Mesenchymal stem cell (in vitro differentiated cells and primary cell): ENCODE measurements around the gene HIVEP3.

Source experiments
- DNase-seq: peaks from one replicate; pipeline ENCODE4 v3.0.0-alpha.2; 2013
- H2AFZ ChIP-seq: one replicate; pipeline ENCODE4 v1.6.1; 2013; ENCODE audit warnings: low read depth, mild to moderate bottlenecking, control low read depth, inconsistent platforms, low read length, moderate library complexity
- H2AK5ac ChIP-seq: 2 replicates; pipeline ENCODE4 v1.6.1; 2013; ENCODE audit warnings: low read length, moderate library complexity, mild to moderate bottlenecking, inconsistent platforms; ENCODE audit not compliant: severe bottlenecking
- H2BK120ac ChIP-seq: one replicate; pipeline ENCODE4 v1.6.1; 2013; ENCODE audit warnings: low read depth, mild to moderate bottlenecking, inconsistent platforms, low read length, moderate library complexity
- H2BK12ac ChIP-seq, 2 experiments: one replicate each; pipeline ENCODE4 v1.6.1; 2013; ENCODE audit warnings: inconsistent platforms in 2 of 2, low read length in 2 of 2, mild to moderate bottlenecking in 2 of 2, moderate library complexity in 2 of 2, control low read depth in 1 of 2
- H2BK15ac ChIP-seq: one replicate; pipeline ENCODE4 v1.6.1; 2013; ENCODE audit warnings: mild to moderate bottlenecking, low read depth, inconsistent platforms; ENCODE audit not compliant: poor library complexity, severe bottlenecking
- H2BK5ac ChIP-seq: 2 replicates; pipeline ENCODE4 v1.6.1; 2013; ENCODE audit warnings: low read depth, mild to moderate bottlenecking, low read length, control low read depth, inconsistent platforms; ENCODE audit not compliant: poor library complexity, severe bottlenecking
- H3K14ac ChIP-seq, 2 experiments: one replicate each; pipeline ENCODE4 v1.6.1; 2013; ENCODE audit warnings: inconsistent platforms in 2 of 2, low read length in 2 of 2, control low read depth in 1 of 2, mild to moderate bottlenecking in 1 of 2, moderate library complexity in 1 of 2
- H3K18ac ChIP-seq, 2 experiments: one replicate each; pipeline ENCODE4 v1.6.1; 2013; ENCODE audit warnings: inconsistent platforms in 2 of 2, low read length in 2 of 2, control low read depth in 1 of 2, low read depth in 1 of 2, mild to moderate bottlenecking in 1 of 2
- H3K23ac ChIP-seq, 2 experiments: one replicate each; pipeline ENCODE4 v1.6.1; 2013; ENCODE audit warnings: inconsistent platforms in 2 of 2, low read length in 2 of 2, mild to moderate bottlenecking in 2 of 2, moderate library complexity in 2 of 2, control low read depth in 1 of 2
- H3K27ac ChIP-seq: 2 replicates; pipeline ENCODE4 v1.5.1; 2013; ENCODE audit warnings: mild to moderate bottlenecking, moderate library complexity, low read length, control low read depth, inconsistent platforms; ENCODE audit not compliant: poor library complexity, severe bottlenecking
- H3K27me3 ChIP-seq, 2 experiments: 2 replicates each; pipeline versions ENCODE4 v1.6.1 to v1.7.0; 2013; ENCODE audit warnings: low read length in 2 of 2, mild to moderate bottlenecking in 2 of 2, moderate library complexity in 2 of 2, control low read depth in 1 of 2, inconsistent platforms in 1 of 2; ENCODE audit not compliant: control insufficient read depth in 1 of 2, insufficient read depth in 1 of 2
- H3K36me3 ChIP-seq, 2 experiments: 2 replicates each; pipeline versions ENCODE4 v1.6.1 to v1.7.0; 2013; ENCODE audit warnings: low read length in 2 of 2, control low read depth in 1 of 2, inconsistent platforms in 1 of 2, low read depth in 1 of 2, mild to moderate bottlenecking in 1 of 2; ENCODE audit not compliant: insufficient read depth in 2 of 2, control insufficient read depth in 1 of 2
- H3K4ac ChIP-seq, 2 experiments: one replicate each; pipeline ENCODE4 v1.6.1; 2013; ENCODE audit warnings: inconsistent platforms in 2 of 2, low read length in 2 of 2, mild to moderate bottlenecking in 2 of 2, moderate library complexity in 2 of 2, control low read depth in 1 of 2, low read depth in 1 of 2
- H3K4me1 ChIP-seq: 2 replicates; pipeline ENCODE4 v1.6.1; 2013; ENCODE audit warnings: low read depth, low read length, control low read depth; ENCODE audit not compliant: control insufficient read depth, insufficient read depth
- H3K4me2 ChIP-seq: 2 replicates; pipeline ENCODE4 v1.6.1; 2013; ENCODE audit warnings: low read length, mild to moderate bottlenecking, inconsistent platforms; ENCODE audit not compliant: poor library complexity, severe bottlenecking
- H3K4me3 ChIP-seq, 2 experiments: 2 replicates each; pipeline versions ENCODE4 v1.5.1 to v1.7.0; 2013; ENCODE audit warnings: low read length in 2 of 2, mild to moderate bottlenecking in 2 of 2, control low read depth in 1 of 2, low read depth in 1 of 2; ENCODE audit not compliant: insufficient read depth in 1 of 2
- H3K79me1 ChIP-seq: replicated peaks from 2 replicates; pipeline ENCODE4 v1.6.1; 2013; ENCODE audit warnings: mild to moderate bottlenecking, control low read depth, low read length, inconsistent platforms; ENCODE audit not compliant: poor library complexity, severe bottlenecking
- H3K9ac ChIP-seq: 2 replicates; pipeline ENCODE4 v1.7.0; 2013; ENCODE audit warnings: mild to moderate bottlenecking, low read length, moderate library complexity
- H3K9me3 ChIP-seq: 2 replicates; pipeline ENCODE4 v1.7.0; 2013; ENCODE audit warnings: mild to moderate bottlenecking, low read length; ENCODE audit not compliant: control insufficient read depth
- H4K8ac ChIP-seq: one replicate; pipeline ENCODE4 v1.6.1; 2013; ENCODE audit warnings: inconsistent platforms, mild to moderate bottlenecking, low read length, moderate library complexity
- H4K91ac ChIP-seq: one replicate; pipeline ENCODE4 v1.6.1; 2013; ENCODE audit warnings: mild to moderate bottlenecking, low read length, inconsistent platforms
- WGBS: methylation state at CpG from one replicate; pipeline ENCODE4 v1.1.7; 2013; ENCODE audit warnings: mixed read lengths; 5-methylcytosine and 5-hydroxymethylcytosine counted together

Gene HIVEP3

GRCh38 chr1:41497461-41498030 lies 421.2 kb downstream of the HIVEP3 start:
- Histone ChIP-seq H2BK12ac (no peak overlapping the region), H3K18ac (no peak overlapping the region), H3K79me1 (no peaks in the 10 kb centered on the region), H2BK120ac (no peak overlapping the region), H3K27me3 (peaks cover 0 to 6% of the 10 kb centered on the region in 2 experiments), H2BK5ac (no peak overlapping the region), H3K14ac (no peak overlapping the region), H2AFZ (no peak overlapping the region), H3K4me1 (peaks cover 59% of the 10 kb centered on the region), H2AK5ac (peak overlapping the region; percentile 81), H3K36me3 (no peaks in the 10 kb centered on the region), H3K23ac (no peak overlapping the region), H3K27ac (no peak overlapping the region), H3K4me2 (no peak overlapping the region), H3K4ac (no peak overlapping the region), H3K4me3 (no peak overlapping the region), H3K9ac (no peak overlapping the region), H4K8ac (no peak overlapping the region), H3K9me3 (no peaks in the 10 kb centered on the region), H2BK15ac (no peak overlapping the region), H4K91ac (no peak overlapping the region)
- no peak for DNase-seq
- 93% methylated on average over 7 of the region's 7 CpGs for WGBS

GRCh38 chr1:41497056-41497440 lies 421.7 kb downstream of the HIVEP3 start:
- no peak overlapping the region for H2AFZ ChIP-seq
- peak overlapping the region; percentile 97 for H2BK120ac ChIP-seq
- H3K4me3 ChIP-seq: no peak overlapping the region
- peak overlapping the region; percentile 81 for H2AK5ac ChIP-seq
- no peak overlapping the region for H2BK5ac ChIP-seq
- no peaks in the 10 kb centered on the region for H3K36me3 ChIP-seq
- peaks cover 57% of the 10 kb centered on the region for H3K4me1 ChIP-seq
- H3K9me3 ChIP-seq: no peaks in the 10 kb centered on the region
- no peaks in the 10 kb centered on the region for H3K79me1 ChIP-seq
- no peak overlapping the region for H3K23ac ChIP-seq
- H3K9ac ChIP-seq: no peak overlapping the region
- H4K91ac ChIP-seq: peak overlapping the region; percentile 92
- H3K27me3 ChIP-seq: peaks cover 0 to 6% of the 10 kb centered on the region in 2 experiments
- no peak overlapping the region for H2BK15ac ChIP-seq
- H3K14ac ChIP-seq: no peak overlapping the region
- 95% methylated on average over 13 of the region's 13 CpGs for WGBS
- H2BK12ac ChIP-seq: peak overlapping the region; percentile 78 to 92
- peak overlapping the region; percentile 94 for H4K8ac ChIP-seq
- no peak for DNase-seq
- peak overlapping the region; percentile 81 to 86 for H3K18ac ChIP-seq
- H3K4ac ChIP-seq: peak overlapping the region in 1 of 2 experiments; percentile 79
- H3K27ac ChIP-seq: peak overlapping the region; percentile 11
- no peak overlapping the region for H3K4me2 ChIP-seq

GRCh38 chr1:41496080-41497055 lies 422.4 kb downstream of the HIVEP3 start:
- no peak overlapping the region for H3K14ac ChIP-seq

More at GRCh38 chr1:41496080-41497055, 422.4 kb downstream of the HIVEP3 start:
- Histone ChIP-seq H2BK5ac (peak overlapping the region; percentile 74), H3K36me3 (no peaks in the 10 kb centered on the region), H3K9ac (peak overlapping the region; percentile 80), H3K4ac (peak overlapping the region; percentile 79 to 85), H4K91ac (peak overlapping the region; percentile 92), H2BK12ac (peak overlapping the region; percentile 63 to 92), H3K4me1 (peaks cover 59% of the 10 kb centered on the region), H3K4me3 (peak overlapping the region; percentile 34 to 71), H3K23ac (peak overlapping the region in 1 of 2 experiments; percentile 57), H3K27ac (peak overlapping the region; percentile 11), H2AFZ (no peak overlapping the region), H3K27me3 (peaks cover 0 to 6% of the 10 kb centered on the region in 2 experiments), H4K8ac (peak overlapping the region; percentile 94), H3K4me2 (peak overlapping the region; percentile 72), H2AK5ac (peak overlapping the region; percentile 81), H3K79me1 (no peaks in the 10 kb centered on the region), H3K9me3 (no peaks in the 10 kb centered on the region), H2BK15ac (peak overlapping the region; percentile 97), H2BK120ac (peak overlapping the region; percentile 97), H3K18ac (peak overlapping the region; percentile 81 to 86)
- 9% methylated on average over 61 of the region's 74 CpGs for WGBS
- peak; percentile 68 for DNase-seq
